Erythroblast (primary cell): ENCODE measurements around the gene CISTR.

Experiments
- GATA1 ChIP-seq: IDR thresholded peaks from 2 replicates; pipeline ENCODE4 v1.6.1; 2011; ENCODE audit warnings: low read depth, mild to moderate bottlenecking, control low read depth, low read length, moderate library complexity
- POLR2A ChIP-seq: IDR thresholded peaks from 2 replicates; pipeline ENCODE4 v1.6.1; 2011; ENCODE audit warnings: mild to moderate bottlenecking, low read length

- no peak for TF ChIP-seq POLR2A
- TF ChIP-seq GATA1: no peak
Observed at GRCh38 chr12:53768976-53769375, 17.2 kb upstream of the CISTR start.
